Central memory CD8-positive, alpha-beta T cell (primary cell): ENCODE data around the gene TSHZ2.

Experiments
- ATAC-seq: fragments of 150-1000 bp; cut with Tn5 transposase; replicated peaks from 2 replicates; pipeline ENCODE4 v1.10.0; 2022; ENCODE audit warnings: mild to moderate bottlenecking, moderate FRiP score, moderate number of reproducible peaks; ENCODE audit not compliant: poor library complexity, severe bottlenecking; ENCODE audit errors: extremely low read depth
- DNase-seq, 2 donors: peaks; one replicate each; pipeline ENCODE4 v3.0.0; 2021; ENCODE audit warnings: low spot score in 2 of 2
- H3K27ac Mint-ChIP-seq: one replicate; pipeline ENCODE4 v1.8.0; 2022; ENCODE audit warnings: low read depth, mild to moderate bottlenecking, moderate library complexity, mixed read lengths
- H3K27me3 Mint-ChIP-seq: one replicate; pipeline ENCODE4 v1.8.0; 2022; ENCODE audit warnings: mixed read lengths
- H3K36me3 Mint-ChIP-seq: one replicate; pipeline ENCODE4 v1.8.0; 2022; ENCODE audit warnings: mild to moderate bottlenecking, moderate library complexity, mixed read lengths; ENCODE audit not compliant: insufficient read depth
- H3K4me1 Mint-ChIP-seq: one replicate; pipeline ENCODE4 v1.8.0; 2022; ENCODE audit warnings: mixed read lengths
- H3K4me3 Mint-ChIP-seq: one replicate; pipeline ENCODE4 v1.8.0; 2022; ENCODE audit warnings: mild to moderate bottlenecking, moderate library complexity, mixed read lengths
- H3K9me3 Mint-ChIP-seq: one replicate; pipeline ENCODE4 v1.8.0; 2022; ENCODE audit warnings: mixed read lengths

TSHZ2 gene

GRCh38 chr20:53171065-53171464, 198.9 kb downstream of the TSHZ2 start:
- ATAC-seq (no peak), DNase-seq (no peak)
- Mint-ChIP-seq H3K4me1 (no peaks in the 10 kb centered on the region), H3K36me3 (no peaks in the 10 kb centered on the region), H3K9me3 (no peaks in the 10 kb centered on the region), H3K27ac (no peak overlapping the region), H3K27me3 (peaks cover 51% of the 10 kb centered on the region), H3K4me3 (no peak overlapping the region)

GRCh38 chr20:53174454-53174853, 202.3 kb downstream of the TSHZ2 start:
- no peaks in the 10 kb centered on the region for H3K36me3 Mint-ChIP-seq
- DNase-seq (no peak), ATAC-seq (no peak)
- no peaks in the 10 kb centered on the region for H3K4me1 Mint-ChIP-seq
- no peak overlapping the region for H3K4me3 Mint-ChIP-seq
- H3K27ac Mint-ChIP-seq, result no peak overlapping the region
- no peaks in the 10 kb centered on the region for H3K9me3 Mint-ChIP-seq
- peaks cover 29% of the 10 kb centered on the region for H3K27me3 Mint-ChIP-seq

DNA sequence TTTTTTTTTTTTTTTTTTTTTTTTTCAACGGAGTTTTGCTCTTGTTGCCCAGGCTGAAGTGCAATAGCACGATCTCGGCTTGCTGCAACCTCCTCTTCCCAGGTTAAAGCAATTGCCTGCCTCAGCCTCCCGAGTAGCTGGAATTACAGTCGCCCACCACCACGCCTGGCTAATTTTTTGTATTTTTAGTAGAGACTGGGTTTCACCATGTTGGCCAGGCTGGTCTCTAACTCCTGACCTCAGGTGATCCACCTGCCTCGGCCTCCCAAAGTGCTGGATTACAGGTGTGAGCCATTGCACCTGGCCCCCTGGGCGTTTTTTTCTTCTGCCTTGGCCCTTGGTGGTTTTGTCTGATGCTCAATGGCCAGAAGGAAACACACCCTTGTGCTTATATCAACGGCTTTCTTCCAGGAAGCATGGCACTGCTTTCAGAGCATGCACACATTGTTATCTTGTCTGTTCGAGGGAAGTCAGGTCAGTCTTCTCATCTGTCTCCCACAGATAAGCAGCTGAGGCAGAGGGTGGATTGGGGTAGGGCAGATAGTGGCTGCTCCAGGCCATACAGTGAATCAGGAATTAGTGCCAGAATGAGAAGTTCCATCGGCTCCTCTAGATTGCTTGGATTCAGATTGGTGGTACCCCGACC, 203.1 kb downstream of the TSHZ2 start:
- H3K27ac Mint-ChIP-seq, result no peak overlapping the region
- H3K4me3 Mint-ChIP-seq, result no peak overlapping the region
- DNase-seq (no peak), ATAC-seq (no peak)
- H3K36me3 Mint-ChIP-seq, result no peaks in the 10 kb centered on the region
- no peaks in the 10 kb centered on the region for H3K4me1 Mint-ChIP-seq
- H3K9me3 Mint-ChIP-seq, result no peaks in the 10 kb centered on the region
- H3K27me3 Mint-ChIP-seq, result peaks cover 29% of the 10 kb centered on the region

GRCh38 chr20:53176134-53176533, 204.0 kb downstream of the TSHZ2 start:
- no peak for DNase-seq
- no peak overlapping the region for H3K27ac Mint-ChIP-seq

DNA sequence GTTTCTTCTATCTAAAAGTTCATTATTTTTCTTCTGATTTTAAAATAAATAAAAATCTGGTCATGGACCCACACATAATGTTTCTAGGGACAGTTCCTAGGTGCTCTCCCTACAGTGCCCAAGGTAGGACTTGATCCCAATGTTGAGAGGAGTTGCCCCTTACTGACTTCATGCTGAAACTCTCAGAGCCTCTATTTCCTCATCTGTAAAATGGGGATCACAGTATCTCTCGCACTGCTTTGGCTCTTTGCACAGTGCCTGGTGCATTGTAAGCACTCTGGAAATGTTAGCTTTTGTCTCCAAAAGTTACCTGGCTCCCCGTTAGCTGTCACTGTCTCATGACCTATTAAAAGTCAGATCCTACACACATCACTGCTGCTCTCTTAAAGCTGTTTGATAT, 205.5 kb downstream of the TSHZ2 start:
- H3K4me1 Mint-ChIP-seq, result no peaks in the 10 kb centered on the region
- H3K4me3 Mint-ChIP-seq, result no peak overlapping the region
- no peak overlapping the region for H3K27ac Mint-ChIP-seq

More at GRCh38 chr20:53176134-53176533, 204.0 kb downstream of the TSHZ2 start:
- no peaks in the 10 kb centered on the region for H3K9me3 Mint-ChIP-seq
- peaks cover 29% of the 10 kb centered on the region for H3K27me3 Mint-ChIP-seq
- no peaks in the 10 kb centered on the region for H3K4me1 Mint-ChIP-seq
- ATAC-seq, result no peak
- no peaks in the 10 kb centered on the region for H3K36me3 Mint-ChIP-seq
- H3K4me3 Mint-ChIP-seq, result no peak overlapping the region

DNA sequence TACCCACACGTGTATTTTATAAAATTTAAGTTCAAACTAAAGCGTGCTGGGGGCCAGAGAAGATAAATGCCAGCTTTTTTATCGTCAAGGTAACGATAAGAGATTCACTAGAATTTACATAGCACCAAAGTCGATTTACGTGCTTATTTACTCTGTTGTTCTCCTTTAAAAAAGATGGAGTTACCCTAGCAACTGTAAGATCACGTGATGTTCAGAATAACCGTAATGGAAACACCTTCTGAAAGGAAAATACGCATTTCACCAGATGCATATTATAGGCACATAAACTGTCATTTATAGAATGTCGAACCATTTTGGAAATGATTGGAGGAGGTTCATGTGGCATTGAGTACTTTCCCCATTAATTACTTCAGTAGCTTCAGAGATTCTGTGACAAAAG, 207.6 kb downstream of the TSHZ2 start:
- Mint-ChIP-seq H3K36me3 (no peaks in the 10 kb centered on the region), H3K9me3 (no peaks in the 10 kb centered on the region), H3K27me3 (peaks cover 50% of the 10 kb centered on the region), H3K4me1 (no peaks in the 10 kb centered on the region), H3K4me3 (no peak overlapping the region), H3K27ac (no peak overlapping the region)
- DNase-seq (no peak), ATAC-seq (no peak)

More for the DNA sequence above, 205.5 kb downstream of the TSHZ2 start:
- Mint-ChIP-seq H3K9me3 (no peaks in the 10 kb centered on the region), H3K36me3 (no peaks in the 10 kb centered on the region), H3K27me3 (peaks cover 45% of the 10 kb centered on the region)
- no peak for DNase-seq
- no peak for ATAC-seq

GRCh38 chr20:53180928-53181362, 208.8 kb downstream of the TSHZ2 start:
- Mint-ChIP-seq H3K9me3 (no peaks in the 10 kb centered on the region), H3K27me3 (peaks cover 53% of the 10 kb centered on the region), H3K27ac (no peak overlapping the region), H3K4me3 (no peak overlapping the region), H3K36me3 (no peaks in the 10 kb centered on the region), H3K4me1 (no peaks in the 10 kb centered on the region)
- DNase-seq, result no peak
- ATAC-seq, result no peak

GRCh38 chr20:53181866-53182376, 209.8 kb downstream of the TSHZ2 start:
- H3K27ac Mint-ChIP-seq, result no peak overlapping the region
- no peak overlapping the region for H3K4me3 Mint-ChIP-seq
- no peak for DNase-seq
- no peak for ATAC-seq
- H3K36me3 Mint-ChIP-seq, result no peaks in the 10 kb centered on the region
- H3K4me1 Mint-ChIP-seq, result no peaks in the 10 kb centered on the region
- H3K27me3 Mint-ChIP-seq, result peaks cover 57% of the 10 kb centered on the region
- no peaks in the 10 kb centered on the region for H3K9me3 Mint-ChIP-seq

- Mint-ChIP-seq H3K27me3 (peaks cover 69% of the 10 kb centered on the region), H3K27ac (no peak overlapping the region), H3K4me1 (no peaks in the 10 kb centered on the region)
These were observed 211.0 kb downstream of the TSHZ2 start for GRCh38 chr20:53183181-53183580.

DNA sequence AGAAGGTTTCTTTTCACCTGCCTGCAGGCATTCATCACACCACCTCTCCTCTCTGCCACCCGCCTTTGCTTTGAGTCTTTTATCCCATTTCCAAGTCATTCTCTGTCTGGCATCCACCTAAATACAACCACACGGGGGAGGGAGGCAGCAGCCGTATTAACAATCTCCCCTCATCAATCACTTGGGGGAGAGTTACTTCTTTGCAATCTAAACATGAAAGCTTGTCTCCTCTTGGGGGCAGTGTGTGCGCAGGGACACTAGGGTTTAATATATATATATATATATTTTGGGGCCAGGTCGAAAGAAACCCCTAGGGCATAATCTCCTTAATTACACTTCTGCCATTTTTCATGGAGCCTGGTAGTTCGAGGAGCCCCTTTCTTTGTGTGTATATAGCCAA, 214.5 kb downstream of the TSHZ2 start:
- DNase-seq (no peak), ATAC-seq (no peak)
- no peaks in the 10 kb centered on the region for H3K9me3 Mint-ChIP-seq
- H3K27ac Mint-ChIP-seq, result no peak overlapping the region
- H3K4me3 Mint-ChIP-seq, result no peak overlapping the region
- no peaks in the 10 kb centered on the region for H3K36me3 Mint-ChIP-seq
- H3K27me3 Mint-ChIP-seq, result peaks cover 54% of the 10 kb centered on the region
- H3K4me1 Mint-ChIP-seq, result no peaks in the 10 kb centered on the region

More at GRCh38 chr20:53183181-53183580, 211.0 kb downstream of the TSHZ2 start:
- Mint-ChIP-seq H3K36me3 (no peaks in the 10 kb centered on the region), H3K9me3 (no peaks in the 10 kb centered on the region), H3K4me3 (no peak overlapping the region)
- no peak for ATAC-seq
- DNase-seq, result no peak

GRCh38 chr20:53187392-53188068, 215.4 kb downstream of the TSHZ2 start:
- Mint-ChIP-seq H3K36me3 (no peaks in the 10 kb centered on the region), H3K27me3 (peaks cover 54% of the 10 kb centered on the region), H3K4me3 (no peak overlapping the region), H3K9me3 (no peaks in the 10 kb centered on the region), H3K27ac (no peak overlapping the region), H3K4me1 (no peaks in the 10 kb centered on the region)
- DNase-seq (no peak), ATAC-seq (no peak)

GRCh38 chr20:53190225-53190624, 218.1 kb downstream of the TSHZ2 start:
- Mint-ChIP-seq H3K36me3 (no peaks in the 10 kb centered on the region), H3K9me3 (no peaks in the 10 kb centered on the region), H3K4me1 (no peaks in the 10 kb centered on the region), H3K27me3 (peaks cover 68% of the 10 kb centered on the region), H3K4me3 (no peak overlapping the region), H3K27ac (no peak overlapping the region)
- no peak for DNase-seq
- ATAC-seq, result no peak

- Mint-ChIP-seq H3K27me3 (peaks cover 60% of the 10 kb centered on the region), H3K4me3 (no peak overlapping the region), H3K9me3 (no peaks in the 10 kb centered on the region), H3K4me1 (no peaks in the 10 kb centered on the region), H3K36me3 (no peaks in the 10 kb centered on the region), H3K27ac (no peak overlapping the region)
- ATAC-seq, result no peak
- no peak for DNase-seq
These were observed 219.8 kb downstream of the TSHZ2 start for GRCh38 chr20:53191957-53192356.
